K562 (cell line): ENCODE results near the gene ASPG. TPM values are rescaled to one million over a fixed set of nuclear protein-coding genes. Genes with fewer than 3 reads are reported as not detected.

Experiments
- ATAC-seq: fragments of 200-7000 bp; cut with Tn5 transposase; 3 replicates; pipeline ENCODE4 v1.9.1; 2020; ENCODE audit warnings: moderate library complexity
- BruUV-seq: library from RNA; stranded (reverse); fragments of 400-500 nt; replicated peaks from 2 replicates; lab custom pipeline; 2021; lab: Mats Ljungman, UMichigan
- CTCF ChIA-PET: fragments of 300-600 bp; formaldehyde crosslinking; extraction: SDS; loops from one replicate; lab custom pipeline; 2021; ENCODE audit warnings: low intra/inter-chr PET ratio; lab: Yijun Ruan, JAX
- POLR2A ChIA-PET: fragments of 300-600, 350-650 bp; sonication (Branson Sonifier 250); formaldehyde crosslinking; extraction: SDS; loops from one replicate; lab custom pipeline; 2021; ENCODE audit warnings: antibody characterized with exemption, inconsistent platforms; lab: Yijun Ruan, JAX
- DNase-seq, 4 experiments: peaks; one replicate each; pipeline versions ENCODE4 v3.0.0 to v3.0.0-alpha.2; 2011 to 2018; ENCODE audit warnings: low spot score in 3 of 4, mixed read lengths in 3 of 4; ENCODE audit errors: extremely low read depth in 1 of 4
- FAIRE-seq: peaks from 2 replicates; lab custom pipeline; 2011; peaks lifted over from hg19 to GRCh38; lab: Jason Lieb, UNC
- H2AFZ ChIP-seq: 2 replicates; pipeline ENCODE4 v1.6.0; 2011; ENCODE audit warnings: low read depth, low read length, control low read depth, inconsistent platforms
- H3K27ac ChIP-seq: fragments of 200-600 bp; 3 replicates; pipeline ENCODE4 v1.8.0; 2011; ENCODE audit warnings: low read depth, mild to moderate bottlenecking, control low read depth, inconsistent platforms, low read length, moderate library complexity, mixed read lengths; ENCODE audit errors: extremely low read depth
- H3K27me3 ChIP-seq, 2 experiments: fragments of 300-600 bp in 1 of 2; 2 replicates in 1 of 2; 3 replicates in 1 of 2; pipeline versions ENCODE4 v1.6.0 to v1.8.0; 2011; ENCODE audit warnings: inconsistent platforms in 2 of 2, low read length in 2 of 2, mild to moderate bottlenecking in 1 of 2, mixed read lengths in 1 of 2, moderate library complexity in 1 of 2; ENCODE audit not compliant: control insufficient read depth in 2 of 2, insufficient read depth in 2 of 2
- H3K36me3 ChIP-seq: fragments of 300-600 bp; 3 replicates; pipeline ENCODE4 v1.8.0; 2011; ENCODE audit warnings: mild to moderate bottlenecking, low read length, inconsistent platforms; ENCODE audit not compliant: control insufficient read depth, insufficient read depth
- H3K4me1 ChIP-seq, 2 experiments: fragments of 200-600 bp in 1 of 2; replicated peaks in 1 of 2; 2 replicates in 1 of 2; 3 replicates in 1 of 2; pipeline versions ENCODE4 v1.5.1 to v1.8.0; 2011; ENCODE audit warnings: inconsistent platforms in 2 of 2, low read length in 2 of 2, mild to moderate bottlenecking in 1 of 2, mixed read lengths in 1 of 2, moderate library complexity in 1 of 2; ENCODE audit not compliant: control insufficient read depth in 2 of 2, insufficient read depth in 2 of 2
- H3K4me2 ChIP-seq: 2 replicates; pipeline ENCODE4 v1.6.1; 2011; ENCODE audit warnings: low read length, control low read depth, inconsistent platforms, mixed read lengths; ENCODE audit not compliant: insufficient read depth
- H3K4me3 ChIP-seq: fragments of 200-600 bp; sonication (generic), shearing (Covaris generic); 2 replicates; pipeline ENCODE4 v1.5.1; 2016; ENCODE audit warnings: control low read depth, inconsistent platforms
- H3K79me2 ChIP-seq: fragments of 200-600 bp; 3 replicates; pipeline ENCODE4 v1.8.0; 2011; ENCODE audit warnings: low read length, inconsistent platforms; ENCODE audit not compliant: control insufficient read depth, insufficient read depth
- H3K9ac ChIP-seq, 2 experiments: 2 replicates each; pipeline versions ENCODE4 v1.6.0 to v1.6.1; 2011; ENCODE audit warnings: low read depth in 2 of 2, low read length in 2 of 2, control low read depth in 1 of 2, inconsistent platforms in 1 of 2, mild to moderate bottlenecking in 1 of 2, mixed read lengths in 1 of 2; ENCODE audit not compliant: insufficient read depth in 1 of 2
- H3K9me1 ChIP-seq: one replicate; pipeline ENCODE4 v1.6.0; 2011; ENCODE audit warnings: inconsistent platforms, mild to moderate bottlenecking, low read length, moderate library complexity; ENCODE audit not compliant: control insufficient read depth, insufficient read depth
- H3K9me3 ChIP-seq: replicated peaks from 2 replicates; pipeline ENCODE4 v1.5.1; 2011; ENCODE audit warnings: low read depth, low read length, inconsistent platforms; ENCODE audit not compliant: control insufficient read depth, insufficient read depth
- H4K20me1 ChIP-seq: replicated peaks from 2 replicates; pipeline ENCODE4 v1.6.1; 2011; ENCODE audit warnings: low read length, inconsistent platforms, mixed read lengths; ENCODE audit not compliant: control insufficient read depth, insufficient read depth
- BHLHE40 ChIP-seq: IDR thresholded peaks from 2 replicates; pipeline ENCODE4 v1.6.1; 2011; ENCODE audit warnings: low read length, improper control_type of control experiment
- CEBPB ChIP-seq: fragments of 450-650 bp; IDR thresholded peaks from 2 replicates; pipeline ENCODE4 v1.6.1; 2016; ENCODE audit warnings: missing genetic modification characterization, missing compliant biosample characterization
- FOXM1 ChIP-seq, 2 experiments: fragments of 450-650 bp in 1 of 2; sonication (generic) in 1 of 2; formaldehyde crosslinking in 1 of 2; IDR thresholded peaks; 2 replicates each; pipeline versions ENCODE4 v1.6.1 to v1.9.0; 2017 to 2022; ENCODE audit warnings: low read depth in 2 of 2, mild to moderate bottlenecking in 2 of 2, missing genetic modification reagents in 1 of 2, moderate library complexity in 1 of 2
- HMGN3 ChIP-seq: IDR thresholded peaks from 2 replicates; pipeline ENCODE4 v1.6.1; 2011; ENCODE audit warnings: borderline replicate concordance, low read depth, mild to moderate bottlenecking, mixed read lengths, low read length; ENCODE audit not compliant: insufficient read length; ENCODE audit errors: extremely low read depth
- KAT7 ChIP-seq: sonication (generic); formaldehyde crosslinking; IDR thresholded peaks from 2 replicates; pipeline ENCODE4 v1.8.0; 2022; ENCODE audit warnings: missing genetic modification reagents, mild to moderate bottlenecking, borderline replicate concordance
- NBN ChIP-seq: fragments of 450-650 bp; IDR thresholded peaks from 2 replicates; pipeline ENCODE4 v1.6.1; 2016; ENCODE audit warnings: low read depth, mild to moderate bottlenecking
- POLR2A ChIP-seq: fragments of 450-650 bp; conservative IDR thresholded peaks from 2 replicates; pipeline ENCODE4 v1.6.1; 2016
- RHOXF2B ChIP-seq: fragments of 250-450 bp; sonication (Bioruptor Pico); conservative IDR thresholded peaks from 2 replicates; pipeline ENCODE4 v1.5.1; 2021
- TCF7 ChIP-seq: sonication (generic); IDR thresholded peaks from 2 replicates; pipeline ENCODE4 v1.6.1; 2016; ENCODE audit warnings: antibody characterized with exemption, borderline replicate concordance
- XRCC5 ChIP-seq: fragments of 200-400 bp; formaldehyde crosslinking; IDR thresholded peaks from 2 replicates; pipeline ENCODE4 v1.6.1; 2017; ENCODE audit warnings: low read depth, mild to moderate bottlenecking, low read length
- ZNF224 ChIP-seq: sonication (generic); formaldehyde crosslinking; IDR thresholded peaks from 2 replicates; pipeline ENCODE4 v1.8.0; 2022; ENCODE audit warnings: mild to moderate bottlenecking, missing genetic modification reagents
- ZNF324 ChIP-seq: fragments of 250-450 bp; sonication (Bioruptor Pico); IDR thresholded peaks from 2 replicates; pipeline ENCODE4 v1.4.0; 2020; ENCODE audit warnings: mild to moderate bottlenecking
- ZNF77 ChIP-seq: fragments of 250-450 bp; sonication (Bioruptor Pico); IDR thresholded peaks from 2 replicates; pipeline ENCODE4 v1.5.0; 2020
- WGBS: fragments of 100-300 bp; shearing (Covaris generic); methylation state at CpG from one replicate; pipeline ENCODE4 v1.1.6; 2016; ENCODE audit warnings: low coverage, mixed read lengths; ENCODE audit not compliant: insufficient coverage; ENCODE audit errors: missing lambda C conversion rate; 5-methylcytosine and 5-hydroxymethylcytosine counted together
- in situ Hi-C: fragments of 300-500 bp; cut with MboI; formaldehyde crosslinking; loops from 4 replicates; pipeline ENCODE4 v1.15.0; 2018; ENCODE audit warnings: inconsistent platforms, mixed read lengths
- intact Hi-C: fragments of 100-400 bp; cut with micrococcal nuclease; formaldehyde crosslinking; loops from 2 replicates; pipeline ENCODE4 v1.14.2; 2022
- polyA plus RNA-seq, 8 experiments: library from polyadenylated mRNA; depleted of rRNA in 4 of 8; stranded (reverse) in 5 of 8; unstranded in 3 of 8; fragments of >200 nt; fragmentation: Nextera tagmentation in 2 of 8; fragmentation: Illumina TruSeq in 1 of 8; extraction: Ambion mirVana in 2 of 8; extraction: Trizol in 1 of 8; gene quantifications; 2 replicates each; pipeline versions ENCODE4 v1.2.1 to v1.2.3, GENCODE V29; 2011 to 2014; ENCODE audit warnings: inconsistent platforms in 1 of 8, missing spikeins in 1 of 8
- total RNA-seq, 7 experiments: library from RNA; depleted of rRNA in 6 of 7; stranded (reverse); fragments of >200 nt in 6 of 7; fragmentation: Illumina TruSeq in 2 of 7; extraction: Trizol in 2 of 7; gene quantifications; 2 replicates each; pipeline versions ENCODE4 v1.2.1 to v1.2.3, GENCODE V29; 2011 to 2021; ENCODE audit warnings: low replicate concordance in 1 of 7
- TF ChIP-seq, protein P1 (sequence below), 2 experiments: fragments of 450-650 bp; IDR thresholded peaks; 2 replicates each; pipeline ENCODE4 v1.6.1; 2018; ENCODE audit warnings: mild to moderate bottlenecking in 2 of 2, low read depth in 1 of 2; ENCODE audit not compliant: partially characterized antibody in 2 of 2

ASPG gene
- total and polyA plus RNA-seq, 9 of the 15 experiments (the other 6 are each of a cell fraction or from before 2014, with no cell fraction given), result 0.18 TPM; not detected in 8

- no peak for FAIRE-seq
- H3K4me2 ChIP-seq, result no peak overlapping the region
- no peaks in the 10 kb centered on the region for H3K27me3 ChIP-seq
- no peak for TF ChIP-seq POLR2A
- no peak for TF ChIP-seq BHLHE40
- TF ChIP-seq KAT7 (CRISPR knock-in tag), result no peak
- TF ChIP-seq HMGN3, result no peak
- no peak for TF ChIP-seq RHOXF2B
- no peak for TF ChIP-seq NBN
- no peak for TF ChIP-seq ZNF324
- TF ChIP-seq ZNF77 (CRISPR knock-in tag), result no peak
- no peak for TF ChIP-seq ZNF224 (CRISPR knock-in tag)
- no peak for TF ChIP-seq FOXM1 (IDR thresholded peaks at IDR 0.05; ENCODE audit: low read depth)
- no peak for TF ChIP-seq FOXM1 (CRISPR knock-in tag; IDR thresholded peaks at IDR 0.05; ENCODE audit: low read depth)
- TF ChIP-seq XRCC5, result no peak
- no peak for TF ChIP-seq TCF7
- no peak for TF ChIP-seq CEBPB (tag)
- TF ChIP-seq, protein P1, sequence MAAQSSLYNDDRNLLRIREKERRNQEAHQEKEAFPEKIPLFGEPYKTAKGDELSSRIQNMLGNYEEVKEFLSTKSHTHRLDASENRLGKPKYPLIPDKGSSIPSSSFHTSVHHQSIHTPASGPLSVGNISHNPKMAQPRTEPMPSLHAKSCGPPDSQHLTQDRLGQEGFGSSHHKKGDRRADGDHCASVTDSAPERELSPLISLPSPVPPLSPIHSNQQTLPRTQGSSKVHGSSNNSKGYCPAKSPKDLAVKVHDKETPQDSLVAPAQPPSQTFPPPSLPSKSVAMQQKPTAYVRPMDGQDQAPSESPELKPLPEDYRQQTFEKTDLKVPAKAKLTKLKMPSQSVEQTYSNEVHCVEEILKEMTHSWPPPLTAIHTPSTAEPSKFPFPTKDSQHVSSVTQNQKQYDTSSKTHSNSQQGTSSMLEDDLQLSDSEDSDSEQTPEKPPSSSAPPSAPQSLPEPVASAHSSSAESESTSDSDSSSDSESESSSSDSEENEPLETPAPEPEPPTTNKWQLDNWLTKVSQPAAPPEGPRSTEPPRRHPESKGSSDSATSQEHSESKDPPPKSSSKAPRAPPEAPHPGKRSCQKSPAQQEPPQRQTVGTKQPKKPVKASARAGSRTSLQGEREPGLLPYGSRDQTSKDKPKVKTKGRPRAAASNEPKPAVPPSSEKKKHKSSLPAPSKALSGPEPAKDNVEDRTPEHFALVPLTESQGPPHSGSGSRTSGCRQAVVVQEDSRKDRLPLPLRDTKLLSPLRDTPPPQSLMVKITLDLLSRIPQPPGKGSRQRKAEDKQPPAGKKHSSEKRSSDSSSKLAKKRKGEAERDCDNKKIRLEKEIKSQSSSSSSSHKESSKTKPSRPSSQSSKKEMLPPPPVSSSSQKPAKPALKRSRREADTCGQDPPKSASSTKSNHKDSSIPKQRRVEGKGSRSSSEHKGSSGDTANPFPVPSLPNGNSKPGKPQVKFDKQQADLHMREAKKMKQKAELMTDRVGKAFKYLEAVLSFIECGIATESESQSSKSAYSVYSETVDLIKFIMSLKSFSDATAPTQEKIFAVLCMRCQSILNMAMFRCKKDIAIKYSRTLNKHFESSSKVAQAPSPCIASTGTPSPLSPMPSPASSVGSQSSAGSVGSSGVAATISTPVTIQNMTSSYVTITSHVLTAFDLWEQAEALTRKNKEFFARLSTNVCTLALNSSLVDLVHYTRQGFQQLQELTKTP (IDR thresholded peaks at IDR 0.05; ENCODE audit: low read depth in 1 of 2, partially characterized antibody in 2 of 2), result no peak
- TF ChIP-seq, all 486 proteins: peak for 0
- intact Hi-C loops, result no loop called here
- Histone ChIP-seq H4K20me1 (no peaks in the 10 kb centered on the region), H3K79me2 (no peaks in the 10 kb centered on the region), H3K4me3 (no peak overlapping the region), H3K9me3 (no peaks in the 10 kb centered on the region), H3K27ac (no peak overlapping the region), H3K36me3 (no peaks in the 10 kb centered on the region), H2AFZ (no peak overlapping the region), H3K4me1 (no peaks in the 10 kb centered on the region), H3K9me1 (no peaks in the 10 kb centered on the region), H3K9ac (no peak overlapping the region)
- 0% methylated on average over 4 of the region's 4 CpGs for WGBS
- DNase-seq, result no peak
- no peak for ATAC-seq
- CTCF ChIA-PET, result no interaction called here
- POLR2A ChIA-PET, result no interaction called here
- no TSS peak for BruUV-seq
- in situ Hi-C loops, result no loop called here
Observed at GRCh38 chr14:104125011-104125410, 39.5 kb downstream of the ASPG start.
